GM12878 (cell line): Measurements from ENCODE around the gene IPPK. TPM values are rescaled to one million over a fixed set of nuclear protein-coding genes. Genes with fewer than 3 reads are reported as not detected.

Source experiments
- CBX5 ChIP-seq: sonication (generic); IDR thresholded peaks from 2 replicates; pipeline ENCODE4 v1.6.1; 2016; ENCODE audit warnings: low read depth, moderate library complexity, mild to moderate bottlenecking, inconsistent platforms
- CHD1 ChIP-seq: IDR thresholded peaks from 2 replicates; pipeline ENCODE4 v1.6.1; 2012; ENCODE audit warnings: low read depth, low read length, improper control_type of control experiment
- E2F4 ChIP-seq: IDR thresholded peaks from 2 replicates; pipeline ENCODE4 v1.6.1; 2012; ENCODE audit warnings: low read depth, low read length, improper control_type of control experiment
- E4F1 ChIP-seq: fragments of 450-650 bp; IDR thresholded peaks from 2 replicates; pipeline ENCODE4 v1.6.1; 2018; ENCODE audit warnings: borderline replicate concordance, mild to moderate bottlenecking; ENCODE audit not compliant: partially characterized antibody
- ETV6 ChIP-seq, 2 experiments: fragments of 450-650 bp in 1 of 2; IDR thresholded peaks in 1 of 2; conservative IDR thresholded peaks in 1 of 2; 2 replicates each; pipeline ENCODE4 v1.6.1; 2014; ENCODE audit warnings: antibody characterized with exemption in 1 of 2, borderline replicate concordance in 1 of 2, low read depth in 1 of 2, mild to moderate bottlenecking in 1 of 2, moderate library complexity in 1 of 2
- GABPA ChIP-seq: IDR thresholded peaks from 2 replicates; pipeline ENCODE4 v1.6.1; 2014; ENCODE audit warnings: antibody characterized with exemption, low read depth, mild to moderate bottlenecking, inconsistent platforms
- KAT2A ChIP-seq: conservative IDR thresholded peaks from 2 replicates; pipeline ENCODE4 v1.6.1; 2011; ENCODE audit warnings: low read depth, low read length; ENCODE audit not compliant: control insufficient read depth
- LARP7 ChIP-seq: fragments of 450-650 bp; IDR thresholded peaks from 2 replicates; pipeline ENCODE4 v1.6.1; 2017; ENCODE audit warnings: mild to moderate bottlenecking
- NKRF ChIP-seq: fragments of 450-650 bp; conservative IDR thresholded peaks from 2 replicates; pipeline ENCODE4 v1.6.1; 2017; ENCODE audit warnings: mild to moderate bottlenecking, moderate library complexity
- POLR2AphosphoS2 ChIP-seq: IDR thresholded peaks from 2 replicates; pipeline ENCODE4 v1.6.1; 2011; ENCODE audit warnings: low read depth, mild to moderate bottlenecking, low read length, improper control_type of control experiment, moderate library complexity
- POLR2AphosphoS5 ChIP-seq: IDR thresholded peaks from 2 replicates; pipeline ENCODE4 v1.6.1; 2011; ENCODE audit warnings: mild to moderate bottlenecking, low read length, inconsistent platforms
- RELA ChIP-seq: fragments of 450-650 bp; IDR thresholded peaks from 2 replicates; pipeline ENCODE4 v1.8.0; 2014; ENCODE audit warnings: borderline replicate concordance; ENCODE audit not compliant: partially characterized antibody
- RUNX3 ChIP-seq: IDR thresholded peaks from 2 replicates; pipeline ENCODE4 v1.6.1; 2012; ENCODE audit warnings: low read length, inconsistent platforms
- SIX5 ChIP-seq: IDR thresholded peaks from 2 replicates; pipeline ENCODE4 v1.6.1; 2011; ENCODE audit warnings: mild to moderate bottlenecking, low read depth, low read length, moderate library complexity; ENCODE audit not compliant: severe bottlenecking
- TAF1 ChIP-seq: IDR thresholded peaks from 2 replicates; pipeline ENCODE4 v1.6.1; 2011; ENCODE audit warnings: mild to moderate bottlenecking, low read depth, low read length, borderline replicate concordance
- polyA plus RNA-seq, 11 experiments: library from polyadenylated mRNA; depleted of rRNA in 4 of 11; unstranded in 6 of 11; stranded (reverse) in 5 of 11; fragments of >200 nt; fragmentation: Nextera tagmentation in 4 of 11; fragmentation: Illumina TruSeq in 1 of 11; extraction: Ambion mirVana in 4 of 11; extraction: Trizol in 1 of 11; gene quantifications; 1 replicate in 1 of 11; 2 replicates in 10 of 11; pipeline versions ENCODE4 v1.2.1 to v1.2.3, GENCODE V29; 2011 to 2016; ENCODE audit warnings: inconsistent platforms in 2 of 11, missing spikeins in 2 of 11, low read depth in 1 of 11
- total RNA-seq, 4 experiments: library from RNA; depleted of rRNA in 3 of 4; stranded (reverse); fragments of >200 nt in 3 of 4; fragmentation: Illumina TruSeq in 1 of 4; extraction: Trizol in 1 of 4; gene quantifications; 2 replicates each; pipeline versions ENCODE4 v1.2.1 to v1.2.3, GENCODE V29; 2013 to 2021
- TF ChIP-seq, protein P1 (sequence below): fragments of 450-650 bp; IDR thresholded peaks from 2 replicates; pipeline ENCODE4 v1.6.1; 2016; ENCODE audit warnings: mild to moderate bottlenecking
- TF ChIP-seq, protein P2 (sequence below): fragments of 450-650 bp; IDR thresholded peaks from 2 replicates; pipeline ENCODE4 v1.6.1; 2017; ENCODE audit warnings: mild to moderate bottlenecking, low read depth, inconsistent platforms; ENCODE audit not compliant: poor library complexity, severe bottlenecking
- TF ChIP-seq, protein P3 (sequence below): IDR thresholded peaks from 2 replicates; pipeline ENCODE4 v1.6.1; 2012; ENCODE audit warnings: low read depth, low read length, improper control_type of control experiment

The IPPK gene
- total and polyA plus RNA-seq, 10 of the 15 experiments (the other 5 are each of a cell fraction or from before 2014, with no cell fraction given), result 2.1 to 22.1 (median 11.4) TPM

DNA sequence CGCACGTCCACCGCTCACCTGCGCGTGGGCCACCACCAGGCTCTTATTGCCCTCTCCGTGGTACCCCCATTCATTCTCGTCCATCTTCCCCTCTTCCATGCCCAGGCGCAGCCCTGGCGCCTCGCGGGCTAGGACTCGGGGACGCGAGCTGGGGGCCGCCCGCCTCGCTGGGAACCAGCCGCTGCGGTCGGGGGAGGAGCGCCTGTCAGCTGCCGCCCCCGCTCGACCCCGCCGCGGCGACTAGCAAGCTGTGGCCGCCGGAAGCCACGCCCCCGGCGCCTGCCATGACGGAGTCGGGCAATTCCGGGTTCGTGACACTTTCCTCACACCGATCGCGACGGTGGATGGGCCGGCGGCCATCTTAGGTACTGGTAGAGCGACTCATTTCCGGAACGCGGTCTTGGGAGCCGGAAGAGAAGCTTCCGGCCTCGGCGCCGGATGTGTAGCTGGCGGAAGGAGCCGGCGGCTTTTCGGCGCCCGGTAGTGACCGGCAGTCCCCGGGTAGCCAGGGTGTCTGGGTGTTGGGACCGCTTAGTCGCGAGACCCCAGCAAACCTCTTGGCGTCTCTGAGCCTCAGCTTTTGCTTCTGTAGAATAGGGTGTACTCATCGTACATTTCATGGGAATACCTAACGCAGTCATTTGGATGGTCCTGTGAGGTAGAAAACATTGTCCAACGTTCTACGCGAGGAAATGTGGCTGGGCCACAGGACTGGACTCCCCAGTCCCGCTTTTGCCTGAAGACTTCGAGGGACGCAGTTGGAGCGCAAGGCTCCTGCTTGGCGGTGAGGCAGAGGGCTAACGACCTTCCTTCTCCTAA, at the start of gene IPPK (continued):
- TF ChIP-seq E2F4 (no peak), NKRF (peak; percentile 86), RELA (peak; percentile 76), CHD1 (no peak), CBX5 (no peak), TAF1 (peak; percentile 90), LARP7 (peak; percentile 62), POLR2AphosphoS2 (peak; percentile 86), POLR2AphosphoS5 (peak; percentile 88), KAT2A (no peak), SIX5 (peak; percentile 80), RUNX3 (peak; percentile 58), E4F1 (peak; percentile 92), GABPA (peak; percentile 98), ETV6 (conservative IDR thresholded peaks at IDR 0.05 in 1 of 2, IDR thresholded peaks at IDR 0.05 in 1 of 2; ENCODE audit: borderline replicate concordance in 1 of 2, low read depth in 1 of 2) (peak; percentile 45 to 98; a peak in 2 of 4 replicates)
- TF ChIP-seq, protein P1, sequence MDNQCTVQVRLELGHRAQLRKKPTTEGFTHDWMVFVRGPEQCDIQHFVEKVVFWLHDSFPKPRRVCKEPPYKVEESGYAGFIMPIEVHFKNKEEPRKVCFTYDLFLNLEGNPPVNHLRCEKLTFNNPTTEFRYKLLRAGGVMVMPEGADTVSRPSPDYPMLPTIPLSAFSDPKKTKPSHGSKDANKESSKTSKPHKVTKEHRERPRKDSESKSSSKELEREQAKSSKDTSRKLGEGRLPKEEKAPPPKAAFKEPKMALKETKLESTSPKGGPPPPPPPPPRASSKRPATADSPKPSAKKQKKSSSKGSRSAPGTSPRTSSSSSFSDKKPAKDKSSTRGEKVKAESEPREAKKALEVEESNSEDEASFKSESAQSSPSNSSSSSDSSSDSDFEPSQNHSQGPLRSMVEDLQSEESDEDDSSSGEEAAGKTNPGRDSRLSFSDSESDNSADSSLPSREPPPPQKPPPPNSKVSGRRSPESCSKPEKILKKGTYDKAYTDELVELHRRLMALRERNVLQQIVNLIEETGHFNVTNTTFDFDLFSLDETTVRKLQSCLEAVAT, result no peak
- TF ChIP-seq, protein P2, sequence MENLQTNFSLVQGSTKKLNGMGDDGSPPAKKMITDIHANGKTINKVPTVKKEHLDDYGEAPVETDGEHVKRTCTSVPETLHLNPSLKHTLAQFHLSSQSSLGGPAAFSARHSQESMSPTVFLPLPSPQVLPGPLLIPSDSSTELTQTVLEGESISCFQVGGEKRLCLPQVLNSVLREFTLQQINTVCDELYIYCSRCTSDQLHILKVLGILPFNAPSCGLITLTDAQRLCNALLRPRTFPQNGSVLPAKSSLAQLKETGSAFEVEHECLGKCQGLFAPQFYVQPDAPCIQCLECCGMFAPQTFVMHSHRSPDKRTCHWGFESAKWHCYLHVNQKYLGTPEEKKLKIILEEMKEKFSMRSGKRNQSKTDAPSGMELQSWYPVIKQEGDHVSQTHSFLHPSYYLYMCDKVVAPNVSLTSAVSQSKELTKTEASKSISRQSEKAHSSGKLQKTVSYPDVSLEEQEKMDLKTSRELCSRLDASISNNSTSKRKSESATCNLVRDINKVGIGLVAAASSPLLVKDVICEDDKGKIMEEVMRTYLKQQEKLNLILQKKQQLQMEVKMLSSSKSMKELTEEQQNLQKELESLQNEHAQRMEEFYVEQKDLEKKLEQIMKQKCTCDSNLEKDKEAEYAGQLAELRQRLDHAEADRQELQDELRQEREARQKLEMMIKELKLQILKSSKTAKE, result peak; percentile 44
- TF ChIP-seq, protein P3, sequence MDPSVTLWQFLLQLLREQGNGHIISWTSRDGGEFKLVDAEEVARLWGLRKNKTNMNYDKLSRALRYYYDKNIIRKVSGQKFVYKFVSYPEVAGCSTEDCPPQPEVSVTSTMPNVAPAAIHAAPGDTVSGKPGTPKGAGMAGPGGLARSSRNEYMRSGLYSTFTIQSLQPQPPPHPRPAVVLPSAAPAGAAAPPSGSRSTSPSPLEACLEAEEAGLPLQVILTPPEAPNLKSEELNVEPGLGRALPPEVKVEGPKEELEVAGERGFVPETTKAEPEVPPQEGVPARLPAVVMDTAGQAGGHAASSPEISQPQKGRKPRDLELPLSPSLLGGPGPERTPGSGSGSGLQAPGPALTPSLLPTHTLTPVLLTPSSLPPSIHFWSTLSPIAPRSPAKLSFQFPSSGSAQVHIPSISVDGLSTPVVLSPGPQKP, result peak; percentile 92
